IMR-90 (cell line): Measurements from ENCODE around the gene TNS3. TPM values are rescaled to one million over a fixed set of nuclear protein-coding genes. Genes with fewer than 3 reads are reported as not detected.
"Not testable (repeated sequence)": the region's sequence is repeated elsewhere in the genome, so short reads cannot be mapped to it uniquely, and the experiment has no call there.

ENCODE experiments used
- ATAC-seq: fragments of 200-7000 bp; cut with Tn5 transposase; 2 replicates; pipeline ENCODE4 v1.9.1; 2020; ENCODE audit warnings: low read depth, mild to moderate bottlenecking, moderate library complexity
- BruUV-seq: library from RNA; stranded (reverse); fragments of 400-500 nt; replicated peaks from 2 replicates; lab custom pipeline; 2021; lab: Mats Ljungman, UMichigan
- CTCF ChIA-PET: fragments of 300-600 bp; formaldehyde crosslinking; extraction: SDS; loops from one replicate; lab custom pipeline; 2021; ENCODE audit warnings: antibody characterized with exemption; lab: Yijun Ruan, JAX
- POLR2A ChIA-PET: fragments of 300-600 bp; sonication (Branson Sonifier 250); formaldehyde crosslinking; loops from one replicate; lab custom pipeline; 2022; ENCODE audit warnings: antibody characterized with exemption; ENCODE audit not compliant: unreplicated experiment; lab: Charles Lee
- DNase-seq: peaks from one replicate; pipeline ENCODE4 v3.0.0; 2013
- H2AFZ ChIP-seq: replicated peaks from 2 replicates; pipeline ENCODE3; 2013; ENCODE audit warnings: low read length, mild to moderate bottlenecking; ENCODE audit not compliant: poor library complexity
- H2AK5ac ChIP-seq: 2 replicates; pipeline ENCODE4 v1.6.1; 2013; ENCODE audit warnings: low read depth, low read length, inconsistent platforms
- H2AK9ac ChIP-seq: replicated peaks from 2 replicates; pipeline ENCODE3; 2013; ENCODE audit warnings: mild to moderate bottlenecking, low read depth, low read length, moderate library complexity; ENCODE audit not compliant: poor library complexity
- H2BK120ac ChIP-seq: 2 replicates; pipeline ENCODE4 v1.6.1; 2013; ENCODE audit warnings: low read depth, low read length, inconsistent platforms
- H2BK15ac ChIP-seq: 3 replicates; pipeline ENCODE4 v1.6.1; 2013; ENCODE audit warnings: low read depth, low read length, inconsistent platforms
- H2BK20ac ChIP-seq: 2 replicates; pipeline ENCODE4 v1.6.1; 2013; ENCODE audit warnings: low read depth, mild to moderate bottlenecking, inconsistent platforms, low read length, moderate library complexity
- H2BK5ac ChIP-seq: 2 replicates; pipeline ENCODE4 v1.6.1; 2013; ENCODE audit warnings: mild to moderate bottlenecking, low read depth, low read length, inconsistent platforms; ENCODE audit not compliant: poor library complexity, severe bottlenecking
- H3K14ac ChIP-seq: replicated peaks from 2 replicates; pipeline ENCODE4 v1.6.1; 2013; ENCODE audit warnings: low read depth, low read length, inconsistent platforms
- H3K18ac ChIP-seq: 2 replicates; pipeline ENCODE4 v1.6.1; 2013; ENCODE audit warnings: low read depth, low read length, control low read depth
- H3K23ac ChIP-seq: 2 replicates; pipeline ENCODE4 v1.6.1; 2013; ENCODE audit warnings: low read depth, low read length, inconsistent platforms
- H3K27ac ChIP-seq: 2 replicates; pipeline ENCODE4 v1.5.1; 2013; ENCODE audit warnings: mild to moderate bottlenecking, control low read depth, low read length; ENCODE audit not compliant: insufficient read depth
- H3K27me3 ChIP-seq: 2 replicates; pipeline ENCODE4 v1.6.1; 2013; ENCODE audit warnings: low read length; ENCODE audit not compliant: control insufficient read depth, insufficient read depth
- H3K36me3 ChIP-seq: 2 replicates; pipeline ENCODE4 v1.6.1; 2013; ENCODE audit warnings: low read length, mixed read lengths; ENCODE audit not compliant: control insufficient read depth, insufficient read depth
- H3K4ac ChIP-seq: 2 replicates; pipeline ENCODE4 v1.6.1; 2013; ENCODE audit warnings: low read depth, low read length, inconsistent platforms
- H3K4me1 ChIP-seq: 2 replicates; pipeline ENCODE4 v1.6.1; 2013; ENCODE audit warnings: low read length, mixed read lengths; ENCODE audit not compliant: control insufficient read depth, insufficient read depth
- H3K4me2 ChIP-seq: 2 replicates; pipeline ENCODE4 v1.6.1; 2013; ENCODE audit warnings: low read depth, mild to moderate bottlenecking, control low read depth, low read length, moderate library complexity
- H3K4me3 ChIP-seq: 2 replicates; pipeline ENCODE4 v1.5.1; 2013; ENCODE audit warnings: low read depth, mild to moderate bottlenecking, control low read depth, low read length, moderate library complexity; ENCODE audit not compliant: insufficient read depth
- H3K56ac ChIP-seq: 2 replicates; pipeline ENCODE4 v1.6.1; 2013; ENCODE audit warnings: low read length, inconsistent platforms; ENCODE audit not compliant: insufficient read depth; ENCODE audit errors: extremely low read depth
- H3K79me1 ChIP-seq, 2 experiments: 2 replicates each; pipeline ENCODE4 v1.6.1; 2013; ENCODE audit warnings: low read length in 2 of 2, inconsistent platforms in 1 of 2, low read depth in 1 of 2
- H3K9ac ChIP-seq: 2 replicates; pipeline ENCODE4 v1.6.1; 2013; ENCODE audit warnings: low read depth, low read length, control low read depth
- H3K9me1 ChIP-seq: 2 replicates; pipeline ENCODE4 v1.6.1; 2013; ENCODE audit warnings: low read length, inconsistent platforms; ENCODE audit not compliant: insufficient read depth
- H3K9me3 ChIP-seq: 2 replicates; pipeline ENCODE4 v1.6.1; 2013; ENCODE audit warnings: low read length; ENCODE audit not compliant: control insufficient read depth, insufficient read depth
- H4K20me1 ChIP-seq: 2 replicates; pipeline ENCODE4 v1.6.1; 2013; ENCODE audit warnings: low read length, inconsistent platforms; ENCODE audit not compliant: insufficient read depth
- H4K5ac ChIP-seq: 2 replicates; pipeline ENCODE4 v1.6.1; 2013; ENCODE audit warnings: mild to moderate bottlenecking, low read depth, low read length, control low read depth
- H4K8ac ChIP-seq, 2 experiments: 2 replicates each; pipeline ENCODE4 v1.6.1; 2013; ENCODE audit warnings: low read depth in 2 of 2, low read length in 2 of 2, control low read depth in 1 of 2, inconsistent platforms in 1 of 2
- H4K91ac ChIP-seq: 2 replicates; pipeline ENCODE4 v1.6.1; 2013; ENCODE audit warnings: low read depth, low read length, inconsistent platforms; ENCODE audit not compliant: insufficient read depth
- CEBPB ChIP-seq: IDR thresholded peaks from 2 replicates; pipeline ENCODE4 v1.6.1; 2012; ENCODE audit warnings: low read depth, low read length, improper control_type of control experiment
- CTCF ChIP-seq: conservative IDR thresholded peaks from 2 replicates; pipeline ENCODE4 v1.5.1; 2012; ENCODE audit warnings: mild to moderate bottlenecking, low read depth, low read length, improper control_type of control experiment
- RAD21 ChIP-seq: IDR thresholded peaks from 2 replicates; pipeline ENCODE4 v1.6.1; 2012; ENCODE audit warnings: low read length, improper control_type of control experiment
- WGBS, 2 experiments: methylation state at CpG; one replicate each; pipeline versions ENCODE4 v1.1.5 to v1.1.7; 2013; ENCODE audit warnings: missing lambda C conversion rate in 2 of 2; ENCODE audit not compliant: insufficient read length in 1 of 2; ENCODE audit errors: extremely low coverage in 2 of 2; 5-methylcytosine and 5-hydroxymethylcytosine counted together
- dilution Hi-C: fragments of 300-500 bp; cut with HindIII; formaldehyde crosslinking; loops from one replicate; pipeline ENCODE4 v1.14.3; 2018; ENCODE audit warnings: low sequenced_read_pairs; ENCODE audit not compliant: unreplicated experiment
- in situ Hi-C: fragments of 300-500 bp; cut with MboI; formaldehyde crosslinking; loops from 3 replicates; pipeline ENCODE4 v1.14.3; 2019; ENCODE audit warnings: low sequenced_read_pairs, inconsistent platforms, mixed read lengths
- intact Hi-C: fragments of 100-400 bp; cut with micrococcal nuclease; formaldehyde crosslinking; loops from 2 replicates; pipeline ENCODE4 v1.10.0; 2022
- polyA plus RNA-seq, 3 experiments: library from polyadenylated mRNA; depleted of rRNA; stranded (reverse); fragments of >200 nt; gene quantifications; 2 replicates each; pipeline ENCODE4 v1.2.3, GENCODE V29; 2012; ENCODE audit warnings: low replicate concordance in 1 of 3
- total RNA-seq: library from RNA; depleted of rRNA; stranded (reverse); fragments of >200 nt; gene quantifications from 2 replicates; pipeline ENCODE4 v1.2.3, GENCODE V29; 2012

TNS3 gene
- total and polyA plus RNA-seq, 2 of the 4 experiments (the other 2 are of a cell fraction), result 64.3 to 79.2 TPM

GRCh38 chr7:47609803-47610452, 28.0 kb upstream of the TNS3 start (continued):
- TF ChIP-seq CTCF (no peak), RAD21 (0 out of 2 replicates have a peak, but pooled peaks have one; percentile 7)

- H2AFZ ChIP-seq, H4K5ac ChIP-seq, H3K23ac ChIP-seq, H4K20me1 ChIP-seq, intact Hi-C loops, ATAC-seq, H3K27me3 ChIP-seq, H3K79me1 ChIP-seq, CTCF ChIA-PET, H3K4me2 ChIP-seq, H3K36me3 ChIP-seq, H3K9me3 ChIP-seq, BruUV-seq, DNase-seq, H3K9ac ChIP-seq, POLR2A ChIA-PET, H2AK9ac ChIP-seq, in situ Hi-C loops, dilution Hi-C loops, H3K27ac ChIP-seq, H3K56ac ChIP-seq, H3K4me3 ChIP-seq: not testable (repeated sequence)
- peak overlapping the region; percentile 99 for H4K91ac ChIP-seq
- peak overlapping the region; percentile 98 for H2BK120ac ChIP-seq
- H2AK5ac ChIP-seq, result peak overlapping the region; percentile 97
- TF ChIP-seq CEBPB, result peak; percentile 69
- peak overlapping the region; percentile 85 for H2BK20ac ChIP-seq
- peak overlapping the region in 1 of 2 experiments; percentile 96; a peak in 2 of 4 replicates for H4K8ac ChIP-seq
- peak overlapping the region; percentile 22 for H2BK5ac ChIP-seq
- H3K9me1 ChIP-seq, result peaks cover 32% of the 10 kb centered on the region
- peak overlapping the region; percentile 28; the same call in 1 of the 2 replicates for H3K14ac ChIP-seq
- H2BK15ac ChIP-seq, result peak overlapping the region; percentile 61; the same call in 1 of the 3 replicates
- WGBS, 2 experiments, result 100% methylated on average over 2 of the region's 9 CpGs; no CpG with 5 or more reads in 1 of the 2 experiments
- H3K4me1 ChIP-seq, result peaks cover 38% of the 10 kb centered on the region
- peak overlapping the region; percentile 98 for H3K4ac ChIP-seq
- peak overlapping the region; percentile 61; the same call in 1 of the 2 replicates for H3K18ac ChIP-seq
Measured at GRCh38 chr7:47606593-47607046, 24.7 kb upstream of the TNS3 start.
